AG20443 (cell line): ENCODE results near the gene CSTPP1.

Experiments
- DNase-seq: peaks from one replicate; pipeline ENCODE4 v3.0.0; 2012; ENCODE audit warnings: low spot score, mixed read lengths

The CSTPP1 gene

GRCh38 chr11:46936138-46937110 lies at the start of gene CSTPP1:
Gene CSTPP1, plus strand, starts transcription at chr11:46936761. Its CDS starts 45 bp downstream, at chr11:46936806.
- DNase-seq = peak; percentile 99

- DNase-seq = no peak
Measured at GRCh38 chr11:46888636-46889035, 47.9 kb upstream of the CSTPP1 start.

- no peak for DNase-seq
Measured at GRCh38 chr11:46889251-46889650, 47.3 kb upstream of the CSTPP1 start.

GRCh38 chr11:46889689-46890475 lies 46.7 kb upstream of the CSTPP1 start:
- peak; percentile 77 for DNase-seq

GRCh38 chr11:46890665-46891064 lies 45.9 kb upstream of the CSTPP1 start:
- no peak for DNase-seq

DNA sequence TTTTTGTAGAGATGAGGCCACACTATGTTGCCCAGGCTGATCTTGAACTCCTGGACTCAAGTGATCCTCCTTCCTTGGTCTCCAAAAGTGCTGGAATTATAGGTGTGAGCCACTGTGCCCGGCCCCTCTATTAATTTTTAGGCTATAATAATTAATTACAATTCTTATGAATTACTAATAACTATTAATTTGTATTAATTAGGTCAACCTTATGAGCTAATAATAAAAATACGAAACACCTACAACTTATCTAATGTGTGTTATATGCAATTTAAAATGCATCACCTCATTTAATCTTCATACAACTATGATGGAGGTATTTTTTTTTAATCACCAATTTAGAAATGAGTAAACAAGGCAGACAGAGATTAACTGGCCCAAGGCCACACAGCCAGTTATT lies 44.5 kb upstream of the CSTPP1 start:
- no peak for DNase-seq

DNA sequence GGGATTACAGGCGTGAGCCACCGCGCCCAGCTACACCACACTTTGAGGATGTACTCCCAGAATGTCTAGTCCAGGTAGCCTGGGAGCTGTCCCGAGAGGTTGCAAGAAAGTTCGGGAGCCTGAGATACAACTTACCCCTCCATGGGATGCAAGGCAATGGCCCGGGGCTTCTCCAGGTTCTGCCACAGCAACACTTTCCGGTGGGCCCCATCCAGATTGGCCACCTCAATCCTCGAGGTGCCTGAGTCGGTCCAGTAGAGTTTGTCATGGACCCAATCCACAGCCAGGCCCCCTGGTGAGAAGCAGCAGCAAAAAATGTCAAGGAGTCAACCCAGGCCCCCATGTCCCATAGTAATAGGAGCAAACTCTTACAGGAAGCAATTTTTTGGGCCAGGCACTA lies 43.7 kb upstream of the CSTPP1 start:
- no peak for DNase-seq

GRCh38 chr11:46894506-46894905 lies 42.1 kb upstream of the CSTPP1 start:
- no peak for DNase-seq

- no peak for DNase-seq
Measured at GRCh38 chr11:46894961-46895360, 41.6 kb upstream of the CSTPP1 start.

- DNase-seq = peak; percentile 29
Measured at GRCh38 chr11:46895821-46896220, 40.7 kb upstream of the CSTPP1 start.

- DNase-seq = no peak
Measured at GRCh38 chr11:46896719-46897406, 39.7 kb upstream of the CSTPP1 start.

DNA sequence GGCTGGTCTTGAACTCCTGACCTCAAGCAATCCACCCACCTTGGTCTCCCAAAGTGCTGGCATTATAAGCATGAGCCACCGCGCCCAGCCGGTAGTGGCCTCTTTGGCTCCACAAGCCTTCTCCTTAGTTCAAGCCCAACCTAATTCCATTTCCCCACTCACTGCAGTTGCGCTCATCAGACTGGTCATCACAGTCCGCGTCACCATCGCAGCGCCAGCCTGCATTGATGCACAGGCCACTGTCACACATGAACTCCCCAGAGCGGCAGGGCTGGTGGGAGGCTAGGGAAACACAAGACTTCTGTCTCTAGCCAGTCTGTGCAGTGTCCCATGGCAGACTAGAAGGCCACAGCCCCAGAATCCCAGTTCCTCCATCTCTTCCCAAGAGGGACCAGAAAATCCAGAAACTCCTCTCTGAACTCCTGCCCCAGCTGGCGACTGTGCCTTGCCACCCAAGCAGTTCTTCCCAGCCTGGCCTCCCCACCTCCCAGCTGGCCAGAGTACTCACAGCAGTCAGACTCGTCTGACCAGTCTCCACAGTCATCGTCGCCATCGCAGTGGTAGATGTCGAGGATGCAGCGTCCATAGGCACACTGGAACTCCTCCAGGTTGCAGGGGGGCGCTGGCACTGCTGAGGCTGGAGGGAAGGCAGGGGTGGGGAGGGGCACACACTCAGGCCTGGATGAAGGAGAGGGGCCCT lies 38.0 kb upstream of the CSTPP1 start:
- no peak for DNase-seq

- DNase-seq = no peak
Measured at GRCh38 chr11:46899501-46900025, 37.0 kb upstream of the CSTPP1 start.

DNA sequence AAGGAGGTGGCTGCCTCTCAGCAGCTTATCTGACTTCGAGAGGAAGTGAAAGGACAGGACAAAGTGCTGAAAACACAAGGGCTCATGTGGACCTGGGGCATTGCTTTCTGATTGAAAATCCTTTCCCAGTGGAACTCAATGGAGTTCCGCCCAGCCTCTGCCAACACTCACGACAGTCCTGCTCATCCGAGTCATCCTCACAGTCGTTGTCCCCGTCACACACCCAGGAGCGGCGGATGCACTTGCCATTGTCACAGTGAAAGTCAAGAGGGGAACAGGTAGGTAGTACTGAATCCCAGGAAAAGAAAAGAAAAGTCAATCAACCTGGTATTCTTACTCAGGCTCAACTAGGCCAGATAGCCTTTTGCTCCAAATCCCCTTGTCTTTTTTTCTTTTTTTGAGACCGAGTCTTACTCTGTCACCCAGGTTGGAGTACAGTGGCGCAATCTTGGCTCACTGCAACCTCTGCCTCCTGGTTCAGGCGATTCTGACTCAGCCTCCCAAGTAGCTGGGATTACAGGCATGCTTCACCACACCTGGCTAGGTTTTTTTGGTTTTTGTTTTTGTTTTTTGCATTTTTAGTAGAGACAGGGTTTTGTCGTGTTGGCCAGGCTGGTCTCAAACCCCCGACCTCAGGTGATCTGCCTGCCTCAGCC lies 36.3 kb upstream of the CSTPP1 start:
- no peak for DNase-seq

DNA sequence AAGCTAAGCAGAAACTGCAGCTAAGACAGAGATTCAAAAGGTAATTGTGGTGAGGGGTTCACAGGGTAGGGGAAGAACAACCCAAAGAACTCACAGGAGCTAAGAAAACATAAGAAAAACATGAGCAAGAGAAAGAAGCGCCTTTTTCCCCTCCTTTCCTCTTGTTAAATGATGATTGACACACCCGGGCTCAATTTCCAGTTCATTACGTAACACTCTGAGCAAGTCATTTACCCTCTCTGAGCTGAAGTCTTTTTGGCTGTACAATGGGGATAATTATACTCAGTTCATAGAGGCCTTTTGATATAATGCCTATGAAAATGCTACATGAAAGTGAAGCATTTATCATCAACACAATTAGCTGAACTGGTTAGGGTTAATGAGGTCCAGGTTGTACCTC lies 35.4 kb upstream of the CSTPP1 start:
- DNase-seq = no peak

DNA sequence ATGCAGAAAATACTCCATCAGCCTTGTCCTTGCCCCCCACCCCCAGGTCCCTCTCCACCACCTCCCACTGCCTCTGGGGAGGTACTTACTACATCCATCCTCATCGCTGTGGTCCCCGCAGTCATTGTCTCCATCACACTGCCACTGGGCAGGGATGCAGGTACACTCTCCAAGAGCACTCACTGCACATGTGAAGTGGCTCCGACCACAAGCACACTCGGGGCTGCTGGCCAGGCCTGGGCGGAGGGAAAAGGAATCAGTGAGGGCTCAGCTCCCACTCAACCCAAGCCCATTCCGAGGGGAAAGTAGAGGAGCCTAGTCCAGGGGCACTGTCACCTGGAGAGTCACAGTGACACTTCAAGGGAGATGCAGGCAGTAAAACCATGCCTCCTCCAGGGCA lies 33.9 kb upstream of the CSTPP1 start:
- DNase-seq = no peak

- DNase-seq = no peak
Measured at GRCh38 chr11:46903846-46904245, 32.7 kb upstream of the CSTPP1 start.

- no peak for DNase-seq
Measured at GRCh38 chr11:46905806-46906205, 30.8 kb upstream of the CSTPP1 start.

GRCh38 chr11:46906609-46907041 lies 29.9 kb upstream of the CSTPP1 start:
- DNase-seq = no peak

DNA sequence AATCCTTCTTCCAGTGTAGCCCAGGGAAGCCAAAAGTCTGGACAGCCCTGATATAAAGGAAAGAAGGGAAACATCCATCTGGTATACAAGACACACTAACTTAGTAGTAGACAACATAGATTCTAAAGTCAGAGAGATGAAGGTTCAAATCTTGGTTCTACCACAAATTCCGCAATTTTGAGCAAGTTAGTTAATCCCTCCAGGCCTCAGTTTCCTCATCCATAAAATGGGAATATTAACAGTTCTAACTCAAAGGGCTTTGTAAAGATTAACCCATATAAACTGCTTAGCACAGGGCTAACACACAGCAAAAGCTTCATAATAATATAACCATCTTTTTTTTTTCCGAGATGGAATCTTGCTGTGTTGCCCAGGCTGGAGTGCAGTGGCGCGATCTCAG lies 29.0 kb upstream of the CSTPP1 start:
- DNase-seq = no peak
